Measurements from ENCODE around the gene AUTS2.
A peak's percentile ranks its signal among the peaks of the same experiment; 100 is the strongest.

The AUTS2 gene

GRCh38 chr7:70298780-70299471, 700.7 kb downstream of the AUTS2 start:
- H3K4me3 Mint-ChIP-seq, result no peak overlapping the region
- no peaks in the 10 kb centered on the region for H3K9me3 Mint-ChIP-seq
- H3K36me3 Mint-ChIP-seq, result peaks cover 6 to 12% of the 10 kb centered on the region in 2 donors
- peaks cover 0 to 1% of the 10 kb centered on the region in 2 donors for H3K4me1 Mint-ChIP-seq
- DNase-seq (no peak), ATAC-seq (replicated peaks) (no peak)
- H3K27me3 Mint-ChIP-seq, result no peaks in the 10 kb centered on the region
- H3K27ac Mint-ChIP-seq, result no peak overlapping the region

DNA sequence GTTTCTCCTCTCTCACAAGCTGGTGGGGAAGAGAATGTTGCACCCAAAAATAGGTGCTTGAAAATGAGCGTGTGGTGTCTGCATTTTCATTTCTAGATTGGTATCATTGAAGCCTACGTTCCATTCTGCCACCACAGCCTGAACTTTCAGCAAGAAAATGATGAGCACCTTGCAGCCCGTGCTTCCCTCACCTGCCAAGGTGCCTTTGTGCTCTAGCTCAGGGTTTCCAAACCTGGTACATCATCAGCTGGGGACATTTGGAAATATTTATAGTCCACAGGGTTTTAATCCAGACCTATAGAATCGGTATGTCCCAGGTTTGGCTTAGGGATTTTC, 701.2 kb downstream of the AUTS2 start:
- no peak for DNase-seq
- no peak for ATAC-seq (replicated peaks)
- Mint-ChIP-seq H3K4me1 (peaks cover 0 to 1% of the 10 kb centered on the region in 2 donors), H3K36me3 (peaks cover 6 to 12% of the 10 kb centered on the region in 2 donors), H3K4me3 (no peak overlapping the region), H3K9me3 (no peaks in the 10 kb centered on the region), H3K27me3 (no peaks in the 10 kb centered on the region), H3K27ac (no peak overlapping the region)

DNA sequence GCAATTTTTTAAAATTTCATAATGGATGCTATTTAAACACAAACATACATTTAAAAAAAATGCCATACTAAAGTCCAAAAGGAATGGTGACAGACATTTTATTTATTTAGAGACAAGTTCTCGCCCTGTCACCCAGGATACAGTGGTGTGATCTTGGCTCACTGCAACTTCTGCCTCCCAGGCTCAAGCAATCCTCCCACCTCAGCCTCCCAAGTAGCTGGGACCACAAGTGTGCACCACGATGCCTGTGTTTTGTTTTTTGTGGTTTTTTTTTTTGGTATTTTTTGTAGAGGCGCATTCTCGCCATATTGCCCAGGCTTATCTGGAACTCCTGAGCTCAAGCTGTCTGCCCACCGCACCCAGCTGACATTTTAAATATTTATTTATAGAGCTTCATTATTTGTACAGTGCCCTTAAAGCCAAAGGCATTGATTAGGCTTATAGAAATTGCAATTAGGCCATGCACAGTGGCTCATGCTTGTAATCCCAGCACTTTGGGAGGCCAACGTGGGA, 703.5 kb downstream of the AUTS2 start:
- H3K4me1 Mint-ChIP-seq, result peaks cover 0 to 1% of the 10 kb centered on the region in 2 donors
- H3K36me3 Mint-ChIP-seq, result peaks cover 6 to 12% of the 10 kb centered on the region in 2 donors
- H3K27me3 Mint-ChIP-seq, result no peaks in the 10 kb centered on the region
- no peak overlapping the region for H3K4me3 Mint-ChIP-seq
- no peak overlapping the region for H3K27ac Mint-ChIP-seq
- DNase-seq (no peak), ATAC-seq (replicated peaks) (no peak)
- H3K9me3 Mint-ChIP-seq, result no peaks in the 10 kb centered on the region

GRCh38 chr7:70303309-70303708, 705.0 kb downstream of the AUTS2 start:
- ATAC-seq (replicated peaks) (peak; percentile 31), DNase-seq (no peak)
- Mint-ChIP-seq H3K4me1 (peaks cover 0 to 1% of the 10 kb centered on the region in 2 donors), H3K27ac (no peak overlapping the region), H3K4me3 (no peak overlapping the region), H3K36me3 (peaks cover 3 to 4% of the 10 kb centered on the region in 2 donors), H3K27me3 (no peaks in the 10 kb centered on the region), H3K9me3 (no peaks in the 10 kb centered on the region)

DNA sequence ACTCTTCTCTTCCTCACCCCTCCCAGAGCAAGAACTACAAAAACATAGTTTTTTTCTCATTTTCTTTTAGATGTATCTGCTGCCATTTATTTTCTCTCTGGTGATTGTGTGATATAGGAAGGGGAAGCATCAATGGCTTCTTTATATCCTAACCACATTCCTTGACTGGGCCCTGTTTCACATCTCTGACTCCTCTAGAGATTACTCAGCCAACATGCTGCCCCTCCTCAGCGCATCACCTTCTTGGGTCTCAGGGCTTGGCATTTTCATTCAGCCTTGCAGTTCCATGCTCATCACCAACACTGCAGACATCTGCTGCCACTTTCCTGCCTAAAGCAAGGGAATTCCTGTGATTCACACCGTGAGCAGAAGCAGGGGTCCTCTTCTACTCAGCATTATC, 705.5 kb downstream of the AUTS2 start:
- H3K27me3 Mint-ChIP-seq, result no peaks in the 10 kb centered on the region
- H3K36me3 Mint-ChIP-seq, result peaks cover 3 to 4% of the 10 kb centered on the region in 2 donors
- DNase-seq (no peak), ATAC-seq (replicated peaks) (peak; percentile 60 to 67)
- no peak overlapping the region for H3K4me3 Mint-ChIP-seq
- no peak overlapping the region for H3K27ac Mint-ChIP-seq
- no peaks in the 10 kb centered on the region for H3K9me3 Mint-ChIP-seq
- H3K4me1 Mint-ChIP-seq, result peaks cover 0 to 1% of the 10 kb centered on the region in 2 donors

GRCh38 chr7:70306173-70306572, 707.9 kb downstream of the AUTS2 start:
- no peaks in the 10 kb centered on the region for H3K27me3 Mint-ChIP-seq
- ATAC-seq (replicated peaks) (no peak), DNase-seq (no peak)
- peaks cover 8% of the 10 kb centered on the region in 2 donors for H3K36me3 Mint-ChIP-seq
- no peak overlapping the region for H3K27ac Mint-ChIP-seq
- H3K4me3 Mint-ChIP-seq, result no peak overlapping the region
- no peaks in the 10 kb centered on the region for H3K4me1 Mint-ChIP-seq
- peaks cover 0 to 1% of the 10 kb centered on the region in 2 donors for H3K9me3 Mint-ChIP-seq

GRCh38 chr7:70307544-70308106, 709.4 kb downstream of the AUTS2 start:
- peaks cover 0 to 1% of the 10 kb centered on the region in 2 donors for H3K9me3 Mint-ChIP-seq
- peaks cover 7 to 8% of the 10 kb centered on the region in 2 donors for H3K36me3 Mint-ChIP-seq
- DNase-seq (no peak), ATAC-seq (replicated peaks) (no peak)
- no peaks in the 10 kb centered on the region for H3K27me3 Mint-ChIP-seq
- no peak overlapping the region for H3K4me3 Mint-ChIP-seq
- H3K27ac Mint-ChIP-seq, result no peak overlapping the region
- H3K4me1 Mint-ChIP-seq, result no peaks in the 10 kb centered on the region

DNA sequence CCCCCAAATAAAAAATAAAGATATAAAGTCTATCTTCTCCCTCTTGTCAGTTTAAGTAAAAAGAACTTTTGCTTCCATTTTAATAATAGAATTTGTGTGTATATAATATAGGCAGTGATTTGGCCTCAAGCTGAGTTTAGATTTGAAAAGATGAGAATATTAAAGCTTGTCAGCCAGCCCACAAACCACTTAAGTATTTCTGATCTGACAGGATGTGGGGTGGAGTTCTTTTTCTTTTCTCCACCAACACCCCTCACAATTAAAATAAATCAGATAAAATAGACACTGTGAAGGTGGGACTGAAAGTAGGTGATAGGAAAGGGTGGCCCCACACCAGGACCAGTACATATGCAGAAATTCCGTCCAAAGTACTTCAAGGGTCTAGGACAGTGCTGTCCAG, 714.1 kb downstream of the AUTS2 start:
- Mint-ChIP-seq H3K9me3 (peaks cover 0 to 1% of the 10 kb centered on the region in 2 donors), H3K4me1 (no peaks in the 10 kb centered on the region), H3K4me3 (no peak overlapping the region), H3K27me3 (no peaks in the 10 kb centered on the region), H3K27ac (no peak overlapping the region), H3K36me3 (peaks cover 4 to 10% of the 10 kb centered on the region in 2 donors)
- ATAC-seq (replicated peaks) (no peak), DNase-seq (no peak)

DNA sequence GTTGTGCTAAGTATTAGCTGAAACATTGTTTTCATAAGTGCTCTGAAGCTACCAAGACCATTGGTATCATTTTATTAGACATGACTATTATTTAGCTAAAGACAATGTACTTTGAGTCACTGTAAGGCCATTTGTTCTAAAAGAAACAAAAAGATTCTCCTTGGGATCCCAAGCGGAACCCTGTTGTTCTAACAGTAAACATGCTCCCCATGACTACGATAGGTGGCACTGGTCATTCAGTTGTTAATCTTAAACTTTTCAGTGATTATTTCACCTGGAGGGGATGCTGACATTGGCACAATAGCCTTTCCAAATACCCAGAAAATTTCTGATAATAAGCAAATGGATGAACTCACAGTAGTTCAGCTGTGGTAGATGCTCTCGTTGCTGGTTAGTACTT, 715.0 kb downstream of the AUTS2 start:
- Mint-ChIP-seq H3K27me3 (no peaks in the 10 kb centered on the region), H3K9me3 (peaks cover 0 to 1% of the 10 kb centered on the region in 2 donors), H3K36me3 (peaks cover 4 to 10% of the 10 kb centered on the region in 2 donors), H3K4me3 (no peak overlapping the region), H3K27ac (no peak overlapping the region), H3K4me1 (no peaks in the 10 kb centered on the region)
- no peak for ATAC-seq (replicated peaks)
- no peak for DNase-seq

DNA sequence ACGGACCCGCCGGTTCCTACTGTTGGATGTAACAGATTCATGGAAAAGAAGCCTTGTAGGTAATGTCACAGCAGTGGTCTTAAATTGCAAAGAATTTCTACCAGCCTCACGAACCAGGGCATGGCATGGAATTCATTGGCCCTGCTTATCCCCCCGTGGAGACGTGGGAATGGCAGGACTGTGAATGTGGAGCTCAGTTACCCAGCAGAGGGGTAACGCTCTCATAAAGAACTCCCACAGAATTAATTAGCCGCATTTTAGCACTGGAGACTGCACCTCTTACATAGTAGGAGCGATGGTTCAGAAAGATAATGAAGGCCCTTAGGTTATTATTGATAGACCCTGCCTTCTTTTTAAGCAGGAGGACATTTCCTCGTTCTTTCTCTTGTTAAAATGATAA, 715.4 kb downstream of the AUTS2 start:
- no peak for ATAC-seq (replicated peaks)
- DNase-seq, result no peak
- Mint-ChIP-seq H3K36me3 (peaks cover 4 to 10% of the 10 kb centered on the region in 2 donors), H3K27me3 (no peaks in the 10 kb centered on the region), H3K9me3 (peaks cover 0 to 1% of the 10 kb centered on the region in 2 donors), H3K4me1 (no peaks in the 10 kb centered on the region), H3K4me3 (no peak overlapping the region), H3K27ac (no peak overlapping the region)

DNA sequence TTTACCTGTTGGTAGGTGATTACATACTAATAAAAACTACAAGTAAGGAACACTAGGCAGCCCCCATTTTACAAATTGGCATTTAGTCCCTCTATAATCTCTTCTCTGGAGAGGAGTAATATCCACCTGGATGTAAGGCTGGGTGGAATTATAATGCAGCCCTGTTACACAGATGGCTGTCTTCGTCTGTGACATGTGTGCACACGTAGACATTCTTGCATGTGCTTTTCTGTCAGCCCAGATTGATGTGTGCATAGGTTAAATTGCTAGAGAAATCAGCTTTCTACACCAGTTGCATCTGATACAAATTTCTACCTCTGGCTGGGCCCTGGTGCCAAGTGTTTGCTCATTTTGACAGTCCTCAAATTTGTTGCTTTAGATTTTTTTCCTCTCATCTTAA, 715.9 kb downstream of the AUTS2 start:
- no peak for ATAC-seq (replicated peaks)
- Mint-ChIP-seq H3K9me3 (peaks cover 0 to 1% of the 10 kb centered on the region in 2 donors), H3K27ac (no peak overlapping the region), H3K4me3 (no peak overlapping the region), H3K27me3 (no peaks in the 10 kb centered on the region), H3K36me3 (peaks cover 4 to 10% of the 10 kb centered on the region in 2 donors), H3K4me1 (no peaks in the 10 kb centered on the region)
- DNase-seq, result no peak

DNA sequence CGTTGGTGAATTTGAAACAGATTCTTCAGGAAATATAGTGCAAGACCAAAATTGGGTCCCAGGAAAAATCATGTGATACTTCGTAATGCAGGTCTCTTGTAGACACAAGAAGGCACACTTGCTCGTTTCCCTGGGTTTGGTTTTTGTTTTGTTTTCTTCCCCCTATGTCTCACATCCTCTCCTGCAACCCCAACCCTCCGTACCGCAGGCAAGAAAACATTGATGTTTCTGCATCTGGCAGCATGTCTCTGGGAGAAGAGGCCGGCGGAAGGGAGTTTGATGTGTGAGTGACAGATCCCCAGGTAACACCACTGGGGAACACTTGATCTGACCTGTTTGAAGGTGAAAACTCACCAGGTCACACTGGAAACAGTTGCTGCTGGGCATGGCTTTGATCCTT, 718.5 kb downstream of the AUTS2 start:
- no peaks in the 10 kb centered on the region for H3K4me1 Mint-ChIP-seq
- no peaks in the 10 kb centered on the region for H3K27me3 Mint-ChIP-seq
- DNase-seq (no peak), ATAC-seq (replicated peaks) (no peak)
- H3K27ac Mint-ChIP-seq, result no peak overlapping the region
- H3K9me3 Mint-ChIP-seq, result no peaks in the 10 kb centered on the region
- H3K36me3 Mint-ChIP-seq, result peaks cover 0 to 9% of the 10 kb centered on the region in 2 donors
- no peak overlapping the region for H3K4me3 Mint-ChIP-seq

DNA sequence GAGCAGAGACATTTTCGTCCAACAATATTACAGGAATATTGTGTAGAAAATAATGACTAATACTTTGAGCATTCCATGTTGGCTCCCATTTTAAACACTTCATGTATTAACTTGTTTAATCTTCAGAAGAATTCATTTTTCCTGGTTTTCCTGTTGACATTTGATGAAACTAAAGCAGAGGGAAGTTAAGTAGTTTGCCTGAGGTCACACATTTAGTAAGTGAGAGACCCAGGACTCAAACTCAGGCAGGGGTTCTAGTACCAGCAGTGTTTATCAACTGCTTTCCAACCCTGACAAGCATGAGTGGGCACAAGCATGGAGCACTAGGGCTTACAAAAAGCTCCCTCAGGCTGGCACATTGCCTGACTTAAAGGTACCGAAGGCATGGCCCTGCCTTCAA, 719.1 kb downstream of the AUTS2 start:
- ATAC-seq (replicated peaks), result no peak
- no peaks in the 10 kb centered on the region for H3K4me1 Mint-ChIP-seq
- H3K36me3 Mint-ChIP-seq, result peaks cover 0 to 9% of the 10 kb centered on the region in 2 donors
- H3K27ac Mint-ChIP-seq, result no peak overlapping the region
- no peaks in the 10 kb centered on the region for H3K27me3 Mint-ChIP-seq
- no peaks in the 10 kb centered on the region for H3K9me3 Mint-ChIP-seq
- H3K4me3 Mint-ChIP-seq, result no peak overlapping the region
- no peak for DNase-seq

- no peak overlapping the region for H3K4me3 Mint-ChIP-seq
- DNase-seq (no peak), ATAC-seq (replicated peaks) (no peak)
- H3K9me3 Mint-ChIP-seq, result no peaks in the 10 kb centered on the region
- no peaks in the 10 kb centered on the region for H3K4me1 Mint-ChIP-seq
- H3K36me3 Mint-ChIP-seq, result peaks cover 0 to 9% of the 10 kb centered on the region in 2 donors
- no peaks in the 10 kb centered on the region for H3K27me3 Mint-ChIP-seq
- no peak overlapping the region for H3K27ac Mint-ChIP-seq
Measured at GRCh38 chr7:70318511-70318910, 720.2 kb downstream of the AUTS2 start.

- Mint-ChIP-seq H3K9me3 (no peaks in the 10 kb centered on the region), H3K36me3 (peaks cover 0 to 9% of the 10 kb centered on the region in 2 donors), H3K27ac (no peak overlapping the region), H3K4me3 (no peak overlapping the region), H3K27me3 (no peaks in the 10 kb centered on the region), H3K4me1 (no peaks in the 10 kb centered on the region)
- ATAC-seq (replicated peaks) (no peak), DNase-seq (no peak)
Measured at GRCh38 chr7:70319057-70319456, 720.8 kb downstream of the AUTS2 start.
